Ectodermal cell (in vitro differentiated cells): Measurements from ENCODE around the gene IGSF21.

Experiments used
- H3K27ac ChIP-seq: 2 replicates; pipeline ENCODE4 v1.7.0; 2013; ENCODE audit warnings: mild to moderate bottlenecking, low read depth, low read length; ENCODE audit not compliant: insufficient read depth, poor library complexity, severe bottlenecking
- H3K27me3 ChIP-seq: 2 replicates; pipeline ENCODE4 v1.7.0; 2013; ENCODE audit warnings: mild to moderate bottlenecking, low read length; ENCODE audit not compliant: insufficient read depth, control insufficient read depth, poor library complexity, severe bottlenecking
- H3K36me3 ChIP-seq: one replicate; pipeline ENCODE4 v1.7.0; 2013; ENCODE audit warnings: low read length; ENCODE audit not compliant: control insufficient read depth, insufficient read depth
- H3K4me1 ChIP-seq: one replicate; pipeline ENCODE4 v1.7.0; 2013; ENCODE audit warnings: low read length; ENCODE audit not compliant: control insufficient read depth, insufficient read depth
- H3K4me3 ChIP-seq: 2 replicates; pipeline ENCODE4 v1.7.0; 2013; ENCODE audit warnings: low read depth, low read length, control low read depth; ENCODE audit not compliant: insufficient read depth
- H3K9me3 ChIP-seq: 2 replicates; pipeline ENCODE4 v1.7.0; 2013; ENCODE audit warnings: mild to moderate bottlenecking, low read length, moderate library complexity; ENCODE audit not compliant: control insufficient read depth
- WGBS, 2 experiments: methylation state at CpG; one replicate each; pipeline ENCODE4 v1.1.7; 2013; ENCODE audit warnings: missing lambda C conversion rate in 2 of 2; 5-methylcytosine and 5-hydroxymethylcytosine counted together

The IGSF21 gene

GRCh38 chr1:18142969-18143368 is 35.4 kb downstream of the IGSF21 start:
- Histone ChIP-seq H3K36me3 (no peaks in the 10 kb centered on the region), H3K27me3 (no peaks in the 10 kb centered on the region), H3K4me3 (no peak overlapping the region), H3K9me3 (no peaks in the 10 kb centered on the region), H3K27ac (no peak overlapping the region), H3K4me1 (no peaks in the 10 kb centered on the region)
- WGBS, 2 experiments, result 92 to 93% methylated on average over 8 of the region's 8 CpGs

GRCh38 chr1:18144062-18144461 is 36.5 kb downstream of the IGSF21 start:
- Histone ChIP-seq H3K36me3 (no peaks in the 10 kb centered on the region), H3K9me3 (no peaks in the 10 kb centered on the region), H3K4me1 (no peaks in the 10 kb centered on the region), H3K4me3 (no peak overlapping the region), H3K27ac (no peak overlapping the region), H3K27me3 (no peaks in the 10 kb centered on the region)
- 85 to 89% methylated on average over 6 of the region's 6 CpGs for WGBS, 2 experiments

GRCh38 chr1:18144916-18145647 is 37.5 kb downstream of the IGSF21 start:
- H3K4me3 ChIP-seq, result no peak overlapping the region
- no peaks in the 10 kb centered on the region for H3K4me1 ChIP-seq
- no peaks in the 10 kb centered on the region for H3K9me3 ChIP-seq
- no peaks in the 10 kb centered on the region for H3K27me3 ChIP-seq
- no peak overlapping the region for H3K27ac ChIP-seq
- no peaks in the 10 kb centered on the region for H3K36me3 ChIP-seq
- 83 to 87% methylated on average over 12 to 13 of the region's 13 CpGs for WGBS, 2 experiments

- no peaks in the 10 kb centered on the region for H3K4me1 ChIP-seq
- H3K9me3 ChIP-seq, result no peaks in the 10 kb centered on the region
- H3K27me3 ChIP-seq, result no peaks in the 10 kb centered on the region
- H3K36me3 ChIP-seq, result no peaks in the 10 kb centered on the region
- WGBS, 2 experiments, result 82 to 83% methylated on average over 7 to 8 of the region's 8 CpGs
- H3K4me3 ChIP-seq, result no peak overlapping the region
- H3K27ac ChIP-seq, result no peak overlapping the region
Observed at GRCh38 chr1:18145851-18146618, 38.4 kb downstream of the IGSF21 start.

- Histone ChIP-seq H3K4me3 (no peak overlapping the region), H3K27me3 (no peaks in the 10 kb centered on the region), H3K4me1 (no peaks in the 10 kb centered on the region), H3K36me3 (no peaks in the 10 kb centered on the region), H3K9me3 (no peaks in the 10 kb centered on the region), H3K27ac (no peak overlapping the region)
- WGBS, 2 experiments, result 88 to 91% methylated on average over 10 of the region's 10 CpGs
Observed at GRCh38 chr1:18146886-18147285, 39.3 kb downstream of the IGSF21 start.

GRCh38 chr1:18147672-18148071 is 40.1 kb downstream of the IGSF21 start:
- H3K4me1 ChIP-seq, result no peaks in the 10 kb centered on the region
- no peaks in the 10 kb centered on the region for H3K9me3 ChIP-seq
- WGBS, 2 experiments, result 74% methylated on average over 4 of the region's 4 CpGs
- H3K4me3 ChIP-seq, result no peak overlapping the region
- H3K27me3 ChIP-seq, result no peaks in the 10 kb centered on the region
- no peaks in the 10 kb centered on the region for H3K36me3 ChIP-seq
- no peak overlapping the region for H3K27ac ChIP-seq

- Histone ChIP-seq H3K27me3 (no peaks in the 10 kb centered on the region), H3K9me3 (no peaks in the 10 kb centered on the region)
Observed at GRCh38 chr1:18148461-18148860, 40.9 kb downstream of the IGSF21 start.

GRCh38 chr1:18149027-18149641 is 41.5 kb downstream of the IGSF21 start:
- Histone ChIP-seq H3K9me3 (no peaks in the 10 kb centered on the region), H3K27me3 (no peaks in the 10 kb centered on the region), H3K4me1 (no peaks in the 10 kb centered on the region), H3K36me3 (no peaks in the 10 kb centered on the region), H3K4me3 (no peak overlapping the region), H3K27ac (no peak overlapping the region)
- WGBS, 2 experiments, result 85 to 87% methylated on average over 19 of the region's 19 CpGs

More at GRCh38 chr1:18148461-18148860, 40.9 kb downstream of the IGSF21 start:
- Histone ChIP-seq H3K27ac (no peak overlapping the region), H3K36me3 (no peaks in the 10 kb centered on the region), H3K4me1 (no peaks in the 10 kb centered on the region), H3K4me3 (no peak overlapping the region)
- WGBS, 2 experiments, result 90 to 94% methylated on average over 5 of the region's 5 CpGs

GRCh38 chr1:18151436-18152122 is 44.0 kb downstream of the IGSF21 start:
- WGBS, 2 experiments, result 84 to 88% methylated on average over 8 of the region's 8 CpGs
- no peaks in the 10 kb centered on the region for H3K4me1 ChIP-seq
- no peaks in the 10 kb centered on the region for H3K27me3 ChIP-seq
- no peaks in the 10 kb centered on the region for H3K36me3 ChIP-seq
- no peak overlapping the region for H3K27ac ChIP-seq
- no peaks in the 10 kb centered on the region for H3K9me3 ChIP-seq
- H3K4me3 ChIP-seq, result no peak overlapping the region
